ENCODE measurements around the gene PARD6G. TPM values are rescaled to one million over a fixed set of nuclear protein-coding genes. Genes with fewer than 3 reads are reported as not detected.

The PARD6G gene
- total and polyA plus RNA-seq, 2 of the 8 experiments (the other 6 are each of a cell fraction or from before 2014, with no cell fraction given), result 11.3 to 17.9 TPM

- Histone ChIP-seq H3K23ac (ENCODE audit: insufficient read length) (no peak overlapping the region), H3K9me3 (ENCODE audit: insufficient read depth in 2 of 2, low read depth in 1 of 2, low read length in 1 of 2) (no peaks in the 10 kb centered on the region), H2BK20ac (ENCODE audit: low read length) (no peak overlapping the region), H3K9ac (replicated peaks in 1 of 4; ENCODE audit: extremely low read depth in 1 of 4, low read depth in 3 of 4, low read length in 3 of 4) (no peak overlapping the region), H3K14ac (ENCODE audit: insufficient read length) (no peak overlapping the region), H3K27me3 (replicated peaks in 1 of 4; ENCODE audit: control insufficient read depth in 3 of 4, extremely low read depth in 1 of 4, insufficient read depth in 3 of 4, low read length in 3 of 4) (no peaks in the 10 kb centered on the region), H3K79me2 (ENCODE audit: control insufficient read depth in 1 of 2, insufficient read depth in 2 of 2, low read length in 2 of 2) (no peaks in the 10 kb centered on the region), H3K56ac (replicated peaks; ENCODE audit: insufficient read length, low read depth, low read length) (no peak overlapping the region), H2BK15ac (ENCODE audit: low read length) (no peak overlapping the region), H4K91ac (replicated peaks; ENCODE audit: insufficient read length, low read length) (no peak overlapping the region), H2AFZ (ENCODE audit: low read length) (no peak overlapping the region), H2BK5ac (ENCODE audit: low read depth, low read length) (no peak overlapping the region), H2BK12ac (ENCODE audit: low read depth, low read length) (no peak overlapping the region), H4K20me1 (replicated peaks in 1 of 2; ENCODE audit: control insufficient read depth in 1 of 2, insufficient read depth in 2 of 2, low read length in 2 of 2) (peaks cover 0 to 16% of the 10 kb centered on the region in 2 experiments), H3K36me3 (ENCODE audit: control insufficient read depth in 2 of 4, insufficient read depth in 4 of 4, low read length in 3 of 4) (no peaks in the 10 kb centered on the region), H3K27ac (ENCODE audit: low read depth, low read length) (no peak overlapping the region), H2BK120ac (replicated peaks; ENCODE audit: low read depth, low read length) (no peak overlapping the region), H3K79me1 (ENCODE audit: low read depth, low read length) (peaks cover 7% of the 10 kb centered on the region), H3K23me2 (ENCODE audit: low read depth, low read length) (no peaks in the 10 kb centered on the region; the same call in 1 of the 2 replicates), H3K4me3 (ENCODE audit: extremely low read depth in 1 of 4, insufficient read depth in 2 of 4, low read depth in 3 of 4, low read length in 4 of 4) (no peak overlapping the region), H4K5ac (ENCODE audit: insufficient read length, low read depth, low read length) (no peak overlapping the region), H4K8ac (ENCODE audit: extremely low read depth, insufficient read depth, low read length) (no peak overlapping the region), H3K18ac (ENCODE audit: extremely low read depth, low read length) (no peak overlapping the region), H3K4me1 (replicated peaks in 1 of 4; ENCODE audit: control insufficient read depth in 3 of 4, insufficient read depth in 4 of 4, low read length in 3 of 4) (no peaks in the 10 kb centered on the region), H3K4ac (replicated peaks; ENCODE audit: insufficient read length, low read depth, low read length) (no peak overlapping the region), H3K4me2 (ENCODE audit: insufficient read depth in 1 of 2, low read depth in 2 of 2, low read length in 2 of 2) (no peak overlapping the region), H2AK5ac (ENCODE audit: low read depth, low read length) (no peak overlapping the region)
- WGBS, 2 experiments (ENCODE audit: extremely low coverage in 1 of 2, insufficient coverage in 1 of 2, insufficient read length in 1 of 2, insufficient replicate concordance in 2 of 2, low coverage in 1 of 2, low lambda C conversion rate in 2 of 2, missing lambda C conversion rate in 1 of 2), result 85% methylated on average over 10 of the region's 10 CpGs; no CpG with 5 or more reads in 1 of the 2 experiments
- CTCF ChIA-PET (ENCODE audit: partially characterized antibody), result interaction anchor here (1.1 to 10.1 kb wide), 5 partner anchors 10 to 83 kb away, joined by 3 to 124 read pairs (median 19); no protein-coding TSS in a partner anchor
- FAIRE-seq, result no peak
- POLR2A ChIA-PET (ENCODE audit: partially characterized antibody), result interaction anchor here (0.6 kb wide), 2 partner anchors 13 to 149 kb away, joined by 3 read pairs; no protein-coding TSS in a partner anchor
- TF ChIP-seq TCF12 (IDR thresholded peaks at IDR 0.05; ENCODE audit: low read depth, low read length) (no peak), SP4 (IDR thresholded peaks at IDR 0.05; ENCODE audit: low read length) (no peak), SIRT6 (IDR thresholded peaks at IDR 0.05; ENCODE audit: low read length) (no peak), MAFK (IDR thresholded peaks at IDR 0.05; ENCODE audit: low read depth, low read length) (no peak), POLR2AphosphoS5 (IDR thresholded peaks at IDR 0.05; ENCODE audit: low read depth, low read length) (no peak), JUND (IDR thresholded peaks at IDR 0.05; ENCODE audit: low read length) (no peak), TEAD4 (IDR thresholded peaks at IDR 0.05; ENCODE audit: low read depth, low read length) (no peak), TBP (IDR thresholded peaks at IDR 0.05; ENCODE audit: low read depth, low read length) (no peak), CREB1 (IDR thresholded peaks at IDR 0.05) (no peak), YY1 (IDR thresholded peaks at IDR 0.05; ENCODE audit: low read depth, low read length) (no peak), ATF2 (IDR thresholded peaks at IDR 0.05; ENCODE audit: low read length) (no peak), ZNF274 (IDR thresholded peaks at IDR 0.05; ENCODE audit: borderline replicate concordance, extremely low read depth, low read length) (no peak), HDAC2 (IDR thresholded peaks at IDR 0.05; ENCODE audit: borderline replicate concordance in 1 of 2, low read depth in 2 of 2, low read length in 2 of 2) (no peak), KDM1A (IDR thresholded peaks at IDR 0.05; ENCODE audit: borderline replicate concordance, low read length) (no peak), CHD2 (IDR thresholded peaks at IDR 0.05; ENCODE audit: low read length) (no peak)
- DNase-seq (ENCODE audit: low read depth in 1 of 2, low spot score in 2 of 2), result no peak
Measured at GRCh38 chr18:80173060-80173459, 74.3 kb downstream of the PARD6G start.

Data from H1 (cell line).